Lower leg skin (tissue), 3 donors: ENCODE results near the gene DNMT3B.

Experiments used
- CTCF ChIP-seq, 3 donors: fragments of 450-650 bp; IDR thresholded peaks; one replicate each; pipeline ENCODE4 v1.5.1; 2016; ENCODE audit warnings: antibody characterized with exemption in 3 of 3, mild to moderate bottlenecking in 3 of 3, moderate library complexity in 2 of 3
- POLR2A ChIP-seq, 2 donors: fragments of 450-650 bp; IDR thresholded peaks; one replicate each; pipeline ENCODE4 v1.6.1; 2016 to 2017; ENCODE audit warnings: antibody characterized with exemption in 2 of 2, mild to moderate bottlenecking in 1 of 2, moderate library complexity in 1 of 2

GRCh38 chr20:32823078-32823477, 60.9 kb downstream of the DNMT3B start:
- TF ChIP-seq CTCF (IDR thresholded peaks at IDR 0.05) = no peak
- TF ChIP-seq POLR2A (IDR thresholded peaks at IDR 0.05) = no peak
